ENCODE measurements around the gene NOTO.

DNA sequence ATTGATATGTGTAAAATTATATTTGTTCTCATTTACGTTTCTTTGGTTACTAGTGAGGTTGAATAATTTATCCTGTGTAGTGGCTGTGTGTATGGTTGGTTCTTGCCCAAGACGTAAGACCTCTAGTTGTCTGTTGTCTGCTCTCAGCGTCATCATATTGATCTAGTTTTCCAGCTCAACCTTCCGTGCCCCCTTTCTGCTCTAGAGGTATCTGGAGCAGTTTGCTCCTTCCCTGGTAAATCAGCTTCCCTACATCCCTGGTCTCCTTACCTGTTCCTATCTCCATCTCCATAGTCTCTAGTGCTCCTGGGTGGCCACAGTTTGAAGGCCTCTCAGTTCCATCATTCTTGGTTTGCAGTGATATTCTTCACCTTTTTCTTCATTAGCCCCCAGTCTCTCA is 12.9 kb downstream of the NOTO start:
- TF ChIP-seq, protein P1, sequence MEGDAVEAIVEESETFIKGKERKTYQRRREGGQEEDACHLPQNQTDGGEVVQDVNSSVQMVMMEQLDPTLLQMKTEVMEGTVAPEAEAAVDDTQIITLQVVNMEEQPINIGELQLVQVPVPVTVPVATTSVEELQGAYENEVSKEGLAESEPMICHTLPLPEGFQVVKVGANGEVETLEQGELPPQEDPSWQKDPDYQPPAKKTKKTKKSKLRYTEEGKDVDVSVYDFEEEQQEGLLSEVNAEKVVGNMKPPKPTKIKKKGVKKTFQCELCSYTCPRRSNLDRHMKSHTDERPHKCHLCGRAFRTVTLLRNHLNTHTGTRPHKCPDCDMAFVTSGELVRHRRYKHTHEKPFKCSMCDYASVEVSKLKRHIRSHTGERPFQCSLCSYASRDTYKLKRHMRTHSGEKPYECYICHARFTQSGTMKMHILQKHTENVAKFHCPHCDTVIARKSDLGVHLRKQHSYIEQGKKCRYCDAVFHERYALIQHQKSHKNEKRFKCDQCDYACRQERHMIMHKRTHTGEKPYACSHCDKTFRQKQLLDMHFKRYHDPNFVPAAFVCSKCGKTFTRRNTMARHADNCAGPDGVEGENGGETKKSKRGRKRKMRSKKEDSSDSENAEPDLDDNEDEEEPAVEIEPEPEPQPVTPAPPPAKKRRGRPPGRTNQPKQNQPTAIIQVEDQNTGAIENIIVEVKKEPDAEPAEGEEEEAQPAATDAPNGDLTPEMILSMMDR (IDR thresholded peaks at IDR 0.05), result no peak
- no peak for TF ChIP-seq POLR2A (IDR thresholded peaks at IDR 0.05)
